IPS DF 4.7 (cell line): ENCODE results near the gene NDEL1.

ENCODE experiments used
- DNase-seq: peaks from one replicate; pipeline ENCODE4 v3.0.0-alpha.2; 2013; ENCODE audit warnings: low spot score; ENCODE audit errors: extremely low read depth

Gene NDEL1

GRCh38 chr17:8455665-8456209 lies 20.1 kb downstream of the NDEL1 start:
- no peak for DNase-seq

GRCh38 chr17:8458128-8458527 lies 22.4 kb downstream of the NDEL1 start:
- no peak for DNase-seq

DNA sequence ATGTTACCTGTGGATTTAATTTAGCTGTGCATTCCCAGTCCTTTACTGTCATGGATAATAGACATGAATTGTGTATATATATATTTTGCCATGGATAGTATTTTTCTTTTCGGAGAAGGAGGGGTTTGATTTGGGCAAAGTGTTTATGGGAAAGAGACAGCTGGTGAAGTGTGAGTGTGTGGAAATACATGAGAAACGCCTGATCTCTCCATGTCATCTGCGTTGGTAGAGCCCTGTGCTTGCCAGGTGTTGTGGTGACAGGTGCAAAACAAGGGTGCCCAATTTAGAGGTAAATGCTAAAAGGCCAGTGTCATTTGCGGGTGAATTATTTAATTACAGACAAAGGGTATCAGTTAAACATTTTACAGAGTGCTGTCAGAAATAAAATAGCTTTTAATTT lies 23.4 kb downstream of the NDEL1 start:
- no peak for DNase-seq

DNA sequence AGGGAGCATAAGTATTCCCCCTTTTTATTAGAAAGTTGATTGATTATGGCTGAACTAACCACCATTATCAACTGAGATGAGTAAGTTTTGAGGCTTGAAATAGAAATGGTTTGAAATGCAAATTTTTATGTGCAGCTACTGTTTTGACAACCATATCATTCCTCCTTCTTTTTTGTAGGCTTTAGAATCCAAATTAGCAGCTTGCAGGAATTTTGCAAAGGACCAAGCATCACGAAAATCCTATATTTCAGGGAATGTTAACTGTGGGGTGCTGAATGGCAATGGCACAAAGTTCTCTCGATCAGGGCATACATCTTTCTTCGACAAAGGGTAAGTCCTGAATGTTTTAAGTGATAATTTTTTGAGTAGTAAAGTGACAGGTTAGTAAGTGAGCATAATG lies 24.1 kb downstream of the NDEL1 start:
- no peak for DNase-seq

DNA sequence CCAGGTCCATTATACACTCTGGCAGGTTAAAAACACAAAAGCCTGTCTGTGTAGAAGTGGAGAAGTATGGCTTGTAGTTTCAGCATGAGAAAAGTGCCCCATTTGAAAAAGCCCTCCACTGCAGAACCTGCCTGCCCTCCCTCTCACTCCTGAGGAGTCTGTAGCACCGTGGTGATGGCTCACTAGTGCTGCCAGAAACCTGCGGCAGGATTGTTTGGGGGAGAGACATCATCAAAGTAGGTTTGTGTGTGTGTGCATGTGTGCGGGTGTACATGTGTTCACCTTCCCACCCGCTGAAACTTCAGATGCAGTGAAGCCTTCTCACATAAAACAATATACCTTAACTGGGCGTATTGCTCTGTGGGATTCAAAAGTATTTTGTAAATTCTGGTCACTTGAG lies 26.9 kb downstream of the NDEL1 start:
- no peak for DNase-seq

GRCh38 chr17:8463099-8463498 lies 27.4 kb downstream of the NDEL1 start:
- DNase-seq: no peak

DNA sequence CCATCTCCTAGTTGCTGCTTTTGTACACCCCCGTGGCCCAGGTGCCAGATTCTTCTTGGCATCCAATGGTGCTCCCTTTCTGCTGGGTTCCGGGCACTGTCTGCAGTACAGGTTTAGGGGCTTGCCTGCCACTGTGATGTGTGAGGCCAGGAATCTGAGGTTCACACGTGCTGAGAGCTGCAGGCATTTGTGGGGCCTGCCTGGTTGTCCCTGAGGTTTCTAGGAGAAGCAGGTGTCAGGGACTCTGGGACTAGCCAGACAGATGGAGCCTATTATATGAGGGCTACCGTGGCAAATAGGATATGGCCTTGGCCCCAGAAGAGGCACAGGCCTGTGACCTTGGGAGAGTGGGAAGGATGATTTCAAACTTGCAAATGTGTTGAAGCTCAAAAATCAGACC lies 29.3 kb downstream of the NDEL1 start:
- DNase-seq: no peak

- no peak for DNase-seq
Measured at GRCh38 chr17:8465356-8465755, 29.7 kb downstream of the NDEL1 start.

DNA sequence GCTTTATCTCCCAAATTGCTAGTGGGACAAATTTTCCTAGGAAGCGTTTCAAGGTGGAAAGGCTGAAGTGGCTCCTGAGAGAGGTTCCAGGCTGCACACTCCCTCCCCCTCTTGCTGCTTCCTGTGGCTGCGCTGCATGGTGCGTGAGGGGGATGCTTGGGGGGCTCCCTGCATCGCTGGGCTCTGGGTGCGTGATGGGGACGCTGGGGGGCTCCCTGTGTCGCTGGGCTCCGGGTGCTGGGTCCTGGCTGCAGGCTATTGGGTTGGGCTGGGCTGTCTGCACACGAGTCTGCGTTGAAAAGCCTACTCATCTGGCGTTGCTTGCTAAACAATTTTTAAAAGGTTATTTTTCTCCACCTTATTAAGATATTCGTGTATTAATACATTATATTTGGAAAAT lies 30.1 kb downstream of the NDEL1 start:
- DNase-seq: no peak

- DNase-seq: no peak
Measured at GRCh38 chr17:8466456-8466855, 30.8 kb downstream of the NDEL1 start.

GRCh38 chr17:8466873-8467272 lies 31.2 kb downstream of the NDEL1 start:
- DNase-seq: no peak

- no peak for DNase-seq
Measured at GRCh38 chr17:8467527-8467926, 31.8 kb downstream of the NDEL1 start.

- DNase-seq: no peak
Measured at GRCh38 chr17:8468127-8468526, 32.4 kb downstream of the NDEL1 start.

- no peak for DNase-seq
Measured at GRCh38 chr17:8468980-8469379, 33.3 kb downstream of the NDEL1 start.

DNA sequence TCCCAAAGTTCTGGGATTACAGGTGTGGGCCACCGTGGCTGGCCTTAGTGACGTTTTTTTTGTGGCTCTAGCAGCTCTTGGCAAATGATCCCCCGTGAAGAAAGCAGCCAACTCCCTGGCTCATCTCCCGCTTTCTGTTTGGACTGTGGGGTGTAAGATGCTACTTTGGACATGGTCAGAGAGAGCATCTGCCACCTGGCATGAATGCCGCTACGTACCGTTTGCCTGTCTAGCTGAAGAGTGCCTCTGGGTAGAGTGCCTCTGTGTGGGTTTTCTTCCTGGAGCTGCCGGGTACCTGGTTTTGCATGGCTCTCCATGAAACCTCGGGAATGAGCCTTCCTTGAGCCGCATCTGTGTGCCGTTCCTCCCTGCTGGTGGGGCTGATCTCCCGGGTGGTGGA lies 34.3 kb downstream of the NDEL1 start:
- DNase-seq: no peak

- no peak for DNase-seq
Measured at GRCh38 chr17:8470447-8471047, 34.9 kb downstream of the NDEL1 start.

GRCh38 chr17:8472663-8473062 lies 37.0 kb downstream of the NDEL1 start:
- no peak for DNase-seq

- no peak for DNase-seq
Measured at GRCh38 chr17:8473451-8474192, 37.9 kb downstream of the NDEL1 start.

DNA sequence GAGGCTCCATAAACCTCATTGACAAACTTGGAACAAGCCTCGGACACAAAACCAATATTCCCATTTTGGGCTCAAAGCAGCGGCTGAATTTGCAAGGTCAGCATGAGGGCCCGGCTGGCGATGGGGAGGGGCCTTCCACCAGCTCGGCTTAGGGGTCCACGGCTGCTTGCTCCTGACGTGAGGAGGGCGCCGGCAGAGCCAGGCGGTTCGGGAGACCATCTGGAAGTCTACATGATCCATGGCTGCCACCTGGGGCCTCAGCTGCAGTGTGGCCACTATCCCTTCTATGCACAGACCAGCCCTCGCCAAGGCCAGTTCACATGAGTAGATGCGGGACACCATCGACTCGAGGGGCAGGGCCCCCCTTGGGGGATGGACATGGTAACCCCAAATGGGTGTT lies 39.1 kb downstream of the NDEL1 start:
- no peak for DNase-seq

DNA sequence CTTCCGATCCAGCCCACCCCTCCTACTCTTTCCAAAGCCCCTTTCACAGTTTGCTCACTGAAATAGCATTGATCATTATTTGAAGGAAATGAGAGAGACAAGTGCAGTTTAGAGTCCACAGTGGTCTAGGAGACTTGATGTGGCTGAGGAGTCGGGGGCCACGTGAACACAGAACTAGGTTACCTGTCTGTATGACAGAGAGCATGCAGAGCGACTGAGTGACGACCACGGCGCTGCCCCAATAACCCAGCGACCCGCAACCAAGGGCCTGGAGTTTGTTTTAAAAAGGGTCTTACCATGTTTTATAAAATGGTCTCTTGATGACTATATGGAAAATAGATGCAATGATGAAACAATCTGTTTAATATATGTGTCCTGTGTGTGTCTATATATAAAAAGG lies 39.5 kb downstream of the NDEL1 start:
- DNase-seq: no peak

GRCh38 chr17:8475781-8476180 lies 40.1 kb downstream of the NDEL1 start:
- no peak for DNase-seq

DNA sequence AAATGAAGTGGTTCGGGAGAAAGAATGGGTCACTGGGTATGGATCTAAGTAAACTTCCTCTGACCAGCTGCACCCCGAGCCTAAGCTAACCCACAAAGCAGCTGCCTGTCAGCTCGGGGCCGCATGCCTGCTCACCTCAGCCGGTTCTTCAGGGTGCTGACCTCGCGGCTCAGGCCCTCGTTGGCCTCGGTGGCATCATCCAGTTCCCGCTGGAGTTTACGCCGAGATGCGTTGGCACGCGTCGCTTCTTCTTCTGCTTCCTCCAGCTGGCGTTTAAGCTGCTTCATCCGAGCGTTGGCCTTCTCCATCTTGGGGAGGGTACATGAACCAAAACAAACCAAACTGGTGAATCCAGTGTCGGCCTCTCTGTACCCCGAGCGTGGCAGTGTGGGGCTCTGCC lies 41.1 kb downstream of the NDEL1 start:
- no peak for DNase-seq

DNA sequence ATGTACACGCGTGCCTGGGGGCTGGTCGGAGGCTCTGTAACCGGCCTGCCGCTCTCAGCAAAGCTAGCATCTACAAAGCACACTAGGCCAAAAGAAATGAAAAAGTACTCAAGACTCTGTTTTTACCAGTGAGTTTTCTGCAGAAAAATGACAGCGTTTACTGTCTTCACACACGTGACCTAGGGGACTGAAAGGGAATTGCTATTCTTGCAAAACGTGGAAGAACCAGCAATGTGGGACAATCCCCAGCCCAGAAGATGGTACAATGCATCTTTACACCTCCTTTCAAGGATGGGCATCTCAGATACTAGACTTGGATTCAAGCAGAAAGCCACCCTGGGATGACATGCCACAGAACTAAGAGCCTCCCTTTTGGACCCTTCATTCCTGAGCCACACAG lies 41.5 kb downstream of the NDEL1 start:
- no peak for DNase-seq
